Neural crest cell (in vitro differentiated cells): Measurements from ENCODE around the gene TNFRSF1B. TPM values are rescaled to one million over a fixed set of nuclear protein-coding genes. Genes with fewer than 3 reads are reported as not detected.

Experiments used
- DNase-seq: peaks from one replicate; pipeline ENCODE4 v3.0.0; 2021; ENCODE audit warnings: low read depth, mixed read lengths, low spot score
- H3K27ac Mint-ChIP-seq: one replicate; pipeline ENCODE4 v1.8.0; 2021; ENCODE audit warnings: mild to moderate bottlenecking, mixed read lengths; ENCODE audit not compliant: unreplicated experiment
- H3K27me3 Mint-ChIP-seq: 2 replicates; pipeline ENCODE4 v1.8.0; 2021; ENCODE audit warnings: low read depth, mild to moderate bottlenecking, mixed read lengths
- H3K36me3 Mint-ChIP-seq: 2 replicates; pipeline ENCODE4 v1.8.0; 2021; ENCODE audit warnings: low read depth, mild to moderate bottlenecking, mixed read lengths
- H3K4me1 Mint-ChIP-seq: 2 replicates; pipeline ENCODE4 v1.8.0; 2021; ENCODE audit warnings: mixed read lengths
- H3K4me3 Mint-ChIP-seq: one replicate; pipeline ENCODE4 v1.8.0; 2021; ENCODE audit warnings: mild to moderate bottlenecking, mixed read lengths
- H3K9me3 Mint-ChIP-seq: 2 replicates; pipeline ENCODE4 v1.8.0; 2021; ENCODE audit warnings: mixed read lengths
- CTCF ChIP-seq: fragments of 200-600 bp; sonication (generic); conservative IDR thresholded peaks from 2 replicates; pipeline ENCODE4 v1.5.0; 2021; ENCODE audit warnings: antibody characterized with exemption, mild to moderate bottlenecking
- microRNA-seq: library from miRNA; unstranded; fragments of <30 nt; microRNA quantifications from one replicate; pipeline ENCODE4, GENCODE V29; 2020
- total RNA-seq: library from RNA; stranded (reverse); gene quantifications from 2 replicates; pipeline ENCODE4 v1.2.1, GENCODE V29; 2021

The TNFRSF1B gene
- total RNA-seq, 1 donor from 2014 or later, result 3.3 TPM

GRCh38 chr1:12249181-12249580 is 82.4 kb downstream of the TNFRSF1B start:
- H3K4me1 Mint-ChIP-seq, result peaks cover 11% of the 10 kb centered on the region
- H3K36me3 Mint-ChIP-seq, result peaks cover 14% of the 10 kb centered on the region
- H3K9me3 Mint-ChIP-seq, result no peaks in the 10 kb centered on the region
- TF ChIP-seq CTCF, result no peak
- no peak overlapping the region for H3K4me3 Mint-ChIP-seq
- no peak for DNase-seq
- H3K27me3 Mint-ChIP-seq, result no peaks in the 10 kb centered on the region
- H3K27ac Mint-ChIP-seq, result no peak overlapping the region

- Mint-ChIP-seq H3K4me1 (peaks cover 11% of the 10 kb centered on the region), H3K36me3 (peaks cover 11% of the 10 kb centered on the region), H3K27ac (no peak overlapping the region), H3K27me3 (no peaks in the 10 kb centered on the region), H3K9me3 (no peaks in the 10 kb centered on the region), H3K4me3 (no peak overlapping the region)
- no peak for TF ChIP-seq CTCF
- DNase-seq, result no peak
Measured at GRCh38 chr1:12249748-12250147, 83.0 kb downstream of the TNFRSF1B start.

- no peak for TF ChIP-seq CTCF
- no peak for DNase-seq
- H3K36me3 Mint-ChIP-seq, result peaks cover 7% of the 10 kb centered on the region
- H3K27me3 Mint-ChIP-seq, result no peaks in the 10 kb centered on the region
- no peak overlapping the region for H3K4me3 Mint-ChIP-seq
- no peak overlapping the region for H3K27ac Mint-ChIP-seq
- H3K9me3 Mint-ChIP-seq, result no peaks in the 10 kb centered on the region
- H3K4me1 Mint-ChIP-seq, result peaks cover 11% of the 10 kb centered on the region
Measured at GRCh38 chr1:12251442-12251841, 84.7 kb downstream of the TNFRSF1B start.

GRCh38 chr1:12255913-12256312 is 89.1 kb downstream of the TNFRSF1B start:
- DNase-seq, result no peak
- no peak for TF ChIP-seq CTCF
- Mint-ChIP-seq H3K9me3 (no peaks in the 10 kb centered on the region), H3K4me3 (no peak overlapping the region), H3K4me1 (no peaks in the 10 kb centered on the region), H3K27ac (no peak overlapping the region), H3K36me3 (peaks cover 9% of the 10 kb centered on the region), H3K27me3 (no peaks in the 10 kb centered on the region)

GRCh38 chr1:12258272-12258671 is 91.5 kb downstream of the TNFRSF1B start:
- no peak overlapping the region for H3K27ac Mint-ChIP-seq

More at GRCh38 chr1:12258272-12258671, 91.5 kb downstream of the TNFRSF1B start:
- Mint-ChIP-seq H3K36me3 (peaks cover 18% of the 10 kb centered on the region), H3K4me1 (no peaks in the 10 kb centered on the region), H3K4me3 (no peak overlapping the region), H3K27me3 (no peaks in the 10 kb centered on the region), H3K9me3 (no peaks in the 10 kb centered on the region)
- no peak for DNase-seq
- TF ChIP-seq CTCF, result no peak

Small RNA genes lying within 50 kb of the gene (microRNA-seq; reads per million reads assigned to microRNA genes)
- gene MIR4632 (not detected), gene MIR7846 (not detected)

Other genes starting within 250 kb of the TNFRSF1B start
- gene KIAA2013, start 240.6 kb upstream of the TNFRSF1B start, total RNA-seq, result 35.0 and 39.4 TPM in 2 replicates
- 58.7 and 62.6 TPM in 2 replicates for gene PLOD1, start 232.3 kb upstream of the TNFRSF1B start, total RNA-seq
- gene MFN2, start 186.5 kb upstream of the TNFRSF1B start, total RNA-seq, result 78.9 and 80.1 TPM in 2 replicates
- gene MIIP, start 147.5 kb upstream of the TNFRSF1B start, total RNA-seq, result 50.1 and 50.4 TPM in 2 replicates
- gene TNFRSF8, start 103.7 kb upstream of the TNFRSF1B start, total RNA-seq, result not detected in 2 replicates
- 24.5 and 29.4 TPM in 2 replicates for gene VPS13D, start 63.0 kb downstream of the TNFRSF1B start, total RNA-seq